CD14-positive monocyte (primary cell): ENCODE data around the gene RAB44. TPM values are rescaled to one million over a fixed set of nuclear protein-coding genes. Genes with fewer than 3 reads are reported as not detected.
"Not testable (repeated sequence)": the region's sequence is repeated elsewhere in the genome, so short reads cannot be mapped to it uniquely, and the experiment has no call there.

ENCODE experiments used
- DNase-seq, 3 donors: peaks; one replicate each; pipeline ENCODE4 v3.0.0-alpha.2; 2011 to 2022
- H2AFZ ChIP-seq: 2 replicates; pipeline ENCODE4 v1.6.0; 2012; ENCODE audit warnings: mild to moderate bottlenecking, low read depth, low read length, inconsistent platforms; ENCODE audit not compliant: insufficient read depth, poor library complexity, severe bottlenecking
- H3K27ac ChIP-seq, 2 donors: 1 replicate in 1 of 2; 2 replicates in 1 of 2; pipeline ENCODE4 v1.5.1; 2012 to 2013; ENCODE audit warnings: low read length in 2 of 2, control low read depth in 1 of 2, inconsistent platforms in 1 of 2, low read depth in 1 of 2, mild to moderate bottlenecking in 1 of 2
- H3K27me3 ChIP-seq, 2 donors: one replicate each; pipeline versions ENCODE4 v1.6.0 to v1.6.1; 2011 to 2013; ENCODE audit warnings: low read length in 2 of 2; ENCODE audit not compliant: control insufficient read depth in 2 of 2, insufficient read depth in 2 of 2
- H3K36me3 ChIP-seq, 2 donors: replicated peaks in 1 of 2; 1 replicate in 1 of 2; 2 replicates in 1 of 2; pipeline versions ENCODE4 v1.5.1 to v1.6.1; 2012 to 2013; ENCODE audit warnings: low read length in 2 of 2, control low read depth in 1 of 2, inconsistent platforms in 1 of 2, mild to moderate bottlenecking in 1 of 2; ENCODE audit not compliant: insufficient read depth in 2 of 2, control insufficient read depth in 1 of 2
- H3K4me1 ChIP-seq, 2 donors: 1 replicate in 1 of 2; 2 replicates in 1 of 2; pipeline versions ENCODE4 v1.5.1 to v1.6.1; 2012 to 2013; ENCODE audit warnings: low read length in 2 of 2, control low read depth in 1 of 2, inconsistent platforms in 1 of 2, mild to moderate bottlenecking in 1 of 2, moderate library complexity in 1 of 2; ENCODE audit not compliant: insufficient read depth in 2 of 2, control insufficient read depth in 1 of 2
- H3K4me2 ChIP-seq: replicated peaks from 2 replicates; pipeline ENCODE3; 2012; ENCODE audit warnings: low read length, moderate library complexity, mild to moderate bottlenecking; ENCODE audit not compliant: poor library complexity, severe bottlenecking; ENCODE audit errors: extremely low read depth
- H3K4me3 ChIP-seq, 3 experiments: fragments of 200-600 bp in 1 of 3; sonication (generic) in 1 of 3; replicated peaks in 1 of 3; 1 replicate in 2 of 3; 2 replicates in 1 of 3; pipeline ENCODE4 v1.5.1; 2011 to 2013; ENCODE audit warnings: low read length in 3 of 3, mild to moderate bottlenecking in 3 of 3, control low read depth in 2 of 3, low read depth in 2 of 3, inconsistent platforms in 1 of 3, moderate library complexity in 1 of 3
- H3K79me2 ChIP-seq: 2 replicates; pipeline ENCODE4 v1.6.0; 2012; ENCODE audit warnings: mild to moderate bottlenecking, control low read depth, inconsistent platforms, low read length, moderate library complexity; ENCODE audit not compliant: insufficient read depth
- H3K9ac ChIP-seq: 2 replicates; pipeline ENCODE4 v1.6.0; 2017; ENCODE audit warnings: low read length, mild to moderate bottlenecking; ENCODE audit not compliant: insufficient read depth, poor library complexity, severe bottlenecking
- H3K9me3 ChIP-seq, 2 donors: replicated peaks in 1 of 2; 1 replicate in 1 of 2; 2 replicates in 1 of 2; pipeline versions ENCODE4 v1.5.1 to v1.6.1; 2012 to 2013; ENCODE audit warnings: low read length in 2 of 2, control low read depth in 1 of 2; ENCODE audit not compliant: control insufficient read depth in 1 of 2, insufficient read depth in 1 of 2
- H4K20me1 ChIP-seq: 2 replicates; pipeline ENCODE4 v1.6.0; 2012; ENCODE audit warnings: mild to moderate bottlenecking, low read length, control low read depth, moderate library complexity; ENCODE audit not compliant: insufficient read depth
- H3K27ac Mint-ChIP-seq, 7 donors: one replicate each; pipeline ENCODE4 v1.8.0; 2020; ENCODE audit warnings: mild to moderate bottlenecking in 7 of 7, mixed read lengths in 7 of 7, moderate library complexity in 6 of 7, inconsistent platforms in 2 of 7
- H3K27me3 Mint-ChIP-seq, 3 donors: one replicate each; pipeline ENCODE4 v1.8.0; 2021 to 2022; ENCODE audit warnings: low read depth in 3 of 3, mild to moderate bottlenecking in 3 of 3, mixed read lengths in 3 of 3, moderate library complexity in 3 of 3, inconsistent platforms in 1 of 3
- H3K36me3 Mint-ChIP-seq, 2 donors: one replicate each; pipeline ENCODE4 v1.8.0; 2020; ENCODE audit warnings: mixed read lengths in 2 of 2, inconsistent platforms in 1 of 2, mild to moderate bottlenecking in 1 of 2
- H3K4me1 Mint-ChIP-seq: one replicate; pipeline ENCODE4 v1.8.0; 2020; ENCODE audit warnings: mild to moderate bottlenecking, mixed read lengths
- H3K4me3 Mint-ChIP-seq, 2 donors: one replicate each; pipeline ENCODE4 v1.8.0; 2020; ENCODE audit warnings: mild to moderate bottlenecking in 2 of 2, mixed read lengths in 2 of 2, moderate library complexity in 1 of 2
- H3K9me3 Mint-ChIP-seq, 7 donors: one replicate each; pipeline ENCODE4 v1.8.0; 2020 to 2022; ENCODE audit warnings: mixed read lengths in 7 of 7, mild to moderate bottlenecking in 6 of 7, moderate library complexity in 6 of 7, inconsistent platforms in 2 of 7
- WGBS: methylation state at CpG from one replicate; pipeline ENCODE4 v1.1.5; 2013; ENCODE audit warnings: missing lambda C conversion rate; ENCODE audit not compliant: insufficient coverage; 5-methylcytosine and 5-hydroxymethylcytosine counted together
- intact Hi-C, 2 donors: fragments of 100-400 bp; cut with micrococcal nuclease; formaldehyde crosslinking; loops; one replicate each; pipeline versions ENCODE4 v1.15.0 to v1.15.1; 2023
- polyA plus RNA-seq, 3 donors: library from polyadenylated mRNA; depleted of rRNA in 1 of 3; unstranded in 2 of 3; stranded (reverse) in 1 of 3; fragments of 300-500 nt in 2 of 3; fragments of >200 nt in 1 of 3; fragmentation: Illumina TruSeq in 2 of 3; gene quantifications; 1 replicate in 2 of 3; 2 replicates in 1 of 3; pipeline ENCODE4 v1.2.3, GENCODE V29; 2012 to 2021
- TF ChIP-seq, protein P1 (sequence below): fragments of 200-600 bp; IDR thresholded peaks from one replicate; pipeline ENCODE4 v1.8.0; 2022; ENCODE audit warnings: antibody characterized with exemption, mild to moderate bottlenecking

Gene RAB44
- polyA plus RNA-seq, 3 donors = 1.5 to 18.0 (median 1.9) TPM

DNA sequence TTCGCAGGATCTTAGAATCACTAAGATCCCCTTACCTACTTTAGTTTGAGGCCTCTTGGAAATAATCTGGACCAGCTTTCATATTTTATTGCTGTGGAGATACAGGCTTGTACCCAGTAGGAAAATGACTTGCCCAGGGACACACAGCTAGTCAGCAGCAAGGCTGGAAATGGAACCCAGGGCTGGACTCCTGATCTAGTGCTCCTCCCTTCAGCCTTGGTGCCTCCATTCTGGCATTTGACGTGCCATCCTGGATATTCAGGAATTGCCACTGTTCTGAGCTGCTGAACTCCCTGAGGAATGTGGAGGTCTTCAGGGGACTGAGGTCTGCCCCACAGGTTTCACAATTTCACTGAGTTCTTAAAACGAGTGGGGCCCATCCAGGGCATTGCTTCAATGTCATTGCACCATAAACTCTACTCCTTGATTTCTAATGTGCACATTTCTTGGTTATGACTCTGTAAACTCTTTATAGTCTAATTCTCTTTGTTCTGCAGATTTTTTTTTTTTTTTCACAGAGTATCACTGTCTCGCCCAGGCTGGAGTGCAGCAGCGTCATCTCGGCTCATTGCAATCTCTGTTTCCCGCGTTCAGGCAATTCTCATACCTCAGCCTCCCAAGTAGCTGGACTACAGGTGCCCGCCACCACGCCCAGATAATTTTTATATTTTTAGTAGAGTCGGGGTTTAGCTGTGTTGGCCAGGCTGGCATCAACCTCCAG is 45.8 kb upstream of the RAB44 start:
- Mint-ChIP-seq H3K4me3 (no peak overlapping the region), H3K4me1 (peaks cover 35% of the 10 kb centered on the region), H3K27ac (peak overlapping the region in 4 of 7 donors; percentile 14 to 73 (median 50)), H3K27me3 (peaks cover 0 to 9% (median 1%) of the 10 kb centered on the region in 3 donors), H3K9me3 (no peaks in the 10 kb centered on the region), H3K36me3 (no peaks in the 10 kb centered on the region)
- 83% methylated on average over 7 of the region's 11 CpGs for WGBS
- peaks cover 32 to 35% of the 10 kb centered on the region in 2 donors for H3K4me1 ChIP-seq
- no peaks in the 10 kb centered on the region for H3K36me3 ChIP-seq
- H3K9me3 ChIP-seq = no peaks in the 10 kb centered on the region
- H3K79me2 ChIP-seq = no peaks in the 10 kb centered on the region
- no peak for DNase-seq
- no peak overlapping the region for H3K4me2 ChIP-seq
- no peak overlapping the region for H3K4me3 ChIP-seq
- H2AFZ ChIP-seq = no peak overlapping the region
- intact Hi-C loops = loop anchor here in 1 of 2 donors (5.0 kb wide), 1 partner anchor 35 kb away; no protein-coding TSS in a partner anchor
- no peak overlapping the region for H3K9ac ChIP-seq
- peak overlapping the region in 1 of 2 donors; percentile 66 for H3K27ac ChIP-seq
- H4K20me1 ChIP-seq = no peaks in the 10 kb centered on the region
- no peaks in the 10 kb centered on the region for H3K27me3 ChIP-seq
- TF ChIP-seq, protein P1, sequence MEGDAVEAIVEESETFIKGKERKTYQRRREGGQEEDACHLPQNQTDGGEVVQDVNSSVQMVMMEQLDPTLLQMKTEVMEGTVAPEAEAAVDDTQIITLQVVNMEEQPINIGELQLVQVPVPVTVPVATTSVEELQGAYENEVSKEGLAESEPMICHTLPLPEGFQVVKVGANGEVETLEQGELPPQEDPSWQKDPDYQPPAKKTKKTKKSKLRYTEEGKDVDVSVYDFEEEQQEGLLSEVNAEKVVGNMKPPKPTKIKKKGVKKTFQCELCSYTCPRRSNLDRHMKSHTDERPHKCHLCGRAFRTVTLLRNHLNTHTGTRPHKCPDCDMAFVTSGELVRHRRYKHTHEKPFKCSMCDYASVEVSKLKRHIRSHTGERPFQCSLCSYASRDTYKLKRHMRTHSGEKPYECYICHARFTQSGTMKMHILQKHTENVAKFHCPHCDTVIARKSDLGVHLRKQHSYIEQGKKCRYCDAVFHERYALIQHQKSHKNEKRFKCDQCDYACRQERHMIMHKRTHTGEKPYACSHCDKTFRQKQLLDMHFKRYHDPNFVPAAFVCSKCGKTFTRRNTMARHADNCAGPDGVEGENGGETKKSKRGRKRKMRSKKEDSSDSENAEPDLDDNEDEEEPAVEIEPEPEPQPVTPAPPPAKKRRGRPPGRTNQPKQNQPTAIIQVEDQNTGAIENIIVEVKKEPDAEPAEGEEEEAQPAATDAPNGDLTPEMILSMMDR = no peak

DNA sequence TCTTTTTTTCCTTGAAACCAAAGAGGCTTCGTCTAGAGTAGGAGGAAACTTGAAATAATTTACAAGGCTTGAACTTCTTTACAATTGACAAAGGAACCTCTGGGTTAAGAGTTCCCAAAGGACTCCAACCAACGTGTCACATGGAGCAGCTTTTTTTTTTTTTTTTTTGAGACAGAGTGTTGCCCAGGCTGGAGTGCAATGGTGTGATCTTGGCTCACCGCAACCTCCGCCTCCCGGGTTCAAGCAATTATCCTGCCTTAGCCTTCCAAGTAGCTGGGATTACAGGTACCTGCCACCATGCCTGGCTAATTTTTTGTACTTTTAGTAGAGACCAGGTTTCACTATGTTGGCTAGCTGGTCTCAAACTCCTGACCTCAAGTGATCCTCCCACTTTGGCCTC is 43.2 kb upstream of the RAB44 start:
- not testable (repeated sequence) for H3K27ac Mint-ChIP-seq, DNase-seq, H3K79me2 ChIP-seq, H3K27ac ChIP-seq, H3K9me3 ChIP-seq, H3K9me3 Mint-ChIP-seq, H3K4me2 ChIP-seq, H3K4me3 ChIP-seq, H3K36me3 ChIP-seq, H4K20me1 ChIP-seq, H3K36me3 Mint-ChIP-seq, H3K4me3 Mint-ChIP-seq, H2AFZ ChIP-seq, H3K9ac ChIP-seq
- Mint-ChIP-seq H3K27me3 (peaks cover 0 to 16% (median 2%) of the 10 kb centered on the region in 3 donors), H3K4me1 (peaks cover 31% of the 10 kb centered on the region)
- Histone ChIP-seq H3K4me1 (peaks cover 30 to 31% of the 10 kb centered on the region in 2 donors), H3K27me3 (peaks cover 8 to 18% of the 10 kb centered on the region in 2 donors)
- intact Hi-C loops = loop anchor here in 1 of 2 donors (5.0 kb wide), 1 partner anchor 37 kb away; no protein-coding TSS in a partner anchor
- 92% methylated on average over 4 of the region's 5 CpGs for WGBS
